ENCODE measurements around the gene PSPH.

- TF ChIP-seq CEBPB (IDR thresholded peaks at IDR 0.05), result no peak
- TF ChIP-seq ZBTB7A (IDR thresholded peaks at IDR 0.05; ENCODE audit: low read depth), result no peak
- no peak for TF ChIP-seq EP300 (IDR thresholded peaks at IDR 0.05; ENCODE audit: borderline replicate concordance)
- TF ChIP-seq, protein P1, sequence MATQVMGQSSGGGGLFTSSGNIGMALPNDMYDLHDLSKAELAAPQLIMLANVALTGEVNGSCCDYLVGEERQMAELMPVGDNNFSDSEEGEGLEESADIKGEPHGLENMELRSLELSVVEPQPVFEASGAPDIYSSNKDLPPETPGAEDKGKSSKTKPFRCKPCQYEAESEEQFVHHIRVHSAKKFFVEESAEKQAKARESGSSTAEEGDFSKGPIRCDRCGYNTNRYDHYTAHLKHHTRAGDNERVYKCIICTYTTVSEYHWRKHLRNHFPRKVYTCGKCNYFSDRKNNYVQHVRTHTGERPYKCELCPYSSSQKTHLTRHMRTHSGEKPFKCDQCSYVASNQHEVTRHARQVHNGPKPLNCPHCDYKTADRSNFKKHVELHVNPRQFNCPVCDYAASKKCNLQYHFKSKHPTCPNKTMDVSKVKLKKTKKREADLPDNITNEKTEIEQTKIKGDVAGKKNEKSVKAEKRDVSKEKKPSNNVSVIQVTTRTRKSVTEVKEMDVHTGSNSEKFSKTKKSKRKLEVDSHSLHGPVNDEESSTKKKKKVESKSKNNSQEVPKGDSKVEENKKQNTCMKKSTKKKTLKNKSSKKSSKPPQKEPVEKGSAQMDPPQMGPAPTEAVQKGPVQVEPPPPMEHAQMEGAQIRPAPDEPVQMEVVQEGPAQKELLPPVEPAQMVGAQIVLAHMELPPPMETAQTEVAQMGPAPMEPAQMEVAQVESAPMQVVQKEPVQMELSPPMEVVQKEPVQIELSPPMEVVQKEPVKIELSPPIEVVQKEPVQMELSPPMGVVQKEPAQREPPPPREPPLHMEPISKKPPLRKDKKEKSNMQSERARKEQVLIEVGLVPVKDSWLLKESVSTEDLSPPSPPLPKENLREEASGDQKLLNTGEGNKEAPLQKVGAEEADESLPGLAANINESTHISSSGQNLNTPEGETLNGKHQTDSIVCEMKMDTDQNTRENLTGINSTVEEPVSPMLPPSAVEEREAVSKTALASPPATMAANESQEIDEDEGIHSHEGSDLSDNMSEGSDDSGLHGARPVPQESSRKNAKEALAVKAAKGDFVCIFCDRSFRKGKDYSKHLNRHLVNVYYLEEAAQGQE (IDR thresholded peaks at IDR 0.05; ENCODE audit: low read depth), result no peak
- TF ChIP-seq USF1 (IDR thresholded peaks at IDR 0.05), result no peak
Measured at GRCh38 chr7:55962014-55962413, 89.2 kb downstream of the PSPH start.

Measured in Ishikawa (cell line).